ENCODE data around the gene MGMT.

DNA sequence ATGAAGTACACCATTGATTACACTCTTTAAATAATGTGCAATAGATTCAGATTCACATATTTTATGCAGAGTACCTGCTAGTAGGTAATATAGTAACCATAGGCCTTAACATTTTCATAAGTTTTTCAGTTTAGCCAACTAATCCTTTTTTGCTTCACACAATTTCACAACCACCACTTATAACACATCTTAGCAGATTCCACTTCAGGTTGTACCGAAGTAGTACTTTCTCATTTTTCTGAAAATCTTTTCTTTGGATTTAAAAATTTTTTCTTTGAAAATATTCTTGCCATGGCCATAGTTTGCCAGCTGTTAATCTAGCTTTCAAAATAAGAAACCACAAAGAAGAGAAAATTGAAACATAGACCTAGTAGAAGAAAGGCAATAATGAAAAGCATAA is 203.1 kb downstream of the MGMT start:
- TF ChIP-seq CTCF (IDR thresholded peaks at IDR 0.05; ENCODE audit: low read length) (no peak), EZH2 (IDR thresholded peaks at IDR 0.05; ENCODE audit: borderline replicate concordance, low read length) (no peak)

Data from OCI-LY1 (cell line).